Measurements from ENCODE around the gene ISM1.

Gene ISM1

DNA sequence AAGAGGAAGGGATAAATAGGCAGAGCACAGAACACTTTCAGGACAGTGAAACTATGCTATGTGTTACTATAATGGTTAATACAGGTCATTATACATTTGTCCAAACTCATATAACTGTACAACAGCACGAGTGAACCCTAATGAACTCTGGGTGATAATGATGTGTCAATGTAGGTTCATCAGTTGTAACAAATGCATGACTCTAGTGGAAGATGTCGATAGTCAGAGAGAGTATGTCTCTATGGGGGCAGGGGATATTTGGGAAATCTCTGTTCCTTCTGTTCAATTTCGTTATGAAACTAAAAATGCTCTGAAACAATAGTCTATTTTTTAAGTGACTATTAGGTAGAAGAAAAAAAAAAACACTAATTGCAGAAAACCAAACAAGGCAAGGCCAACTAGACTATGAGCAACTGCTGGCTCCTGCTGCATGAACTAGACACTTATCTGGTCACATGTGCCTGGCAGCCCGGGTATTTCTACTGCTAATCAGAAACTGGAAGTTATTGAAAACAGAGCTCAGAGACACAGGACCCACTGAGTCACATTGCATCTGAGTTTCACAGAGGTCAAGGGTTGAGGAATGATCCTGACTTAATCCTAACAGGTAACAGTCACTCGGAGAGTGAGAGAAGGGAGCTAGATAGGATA, 97.9 kb downstream of the ISM1 start:
- no peaks in the 10 kb centered on the region for H3K79me2 ChIP-seq (ENCODE audit: insufficient read depth, low read length)
- no peaks in the 10 kb centered on the region for H3K9me3 ChIP-seq (ENCODE audit: low read length)
- TF ChIP-seq EZH2 (IDR thresholded peaks at IDR 0.05; ENCODE audit: borderline replicate concordance, low read length) (no peak), CTCF (IDR thresholded peaks at IDR 0.05; ENCODE audit: low read length) (no peak)
- no peaks in the 10 kb centered on the region for H3K4me1 ChIP-seq (ENCODE audit: insufficient read depth, low read length, severe bottlenecking)
- H3K9ac ChIP-seq (ENCODE audit: low read length) = no peak overlapping the region
- no peaks in the 10 kb centered on the region for H3F3A ChIP-seq (ENCODE audit: insufficient read depth, low read length)
- H3K27me3 ChIP-seq (ENCODE audit: insufficient read depth, low read length) = peaks cover 2% of the 10 kb centered on the region; the same call in 1 of the 2 replicates
- no peaks in the 10 kb centered on the region for H3K9me2 ChIP-seq (ENCODE audit: low read depth, low read length)
- no peak overlapping the region for H2AFZ ChIP-seq (ENCODE audit: low read length)
- no peaks in the 10 kb centered on the region for H3K36me3 ChIP-seq (ENCODE audit: insufficient read depth, low read length)
- no peak overlapping the region for H3K4me2 ChIP-seq (ENCODE audit: low read length)
- H3K4me3 ChIP-seq (ENCODE audit: low read depth, low read length, poor library complexity, severe bottlenecking) = no peak overlapping the region
- no peaks in the 10 kb centered on the region for H4K20me1 ChIP-seq (ENCODE audit: insufficient read depth, low read length)
- H3K27ac ChIP-seq (ENCODE audit: low read depth, low read length, poor library complexity, severe bottlenecking) = no peak overlapping the region

- no peak overlapping the region for H3K9ac ChIP-seq (ENCODE audit: low read length)
- H3K27ac ChIP-seq (ENCODE audit: low read depth, low read length, poor library complexity, severe bottlenecking) = no peak overlapping the region
- TF ChIP-seq EZH2 (IDR thresholded peaks at IDR 0.05; ENCODE audit: borderline replicate concordance, low read length) (no peak), CTCF (IDR thresholded peaks at IDR 0.05; ENCODE audit: low read length) (no peak)
- no peak overlapping the region for H3K4me3 ChIP-seq (ENCODE audit: low read depth, low read length, poor library complexity, severe bottlenecking)
- no peak overlapping the region for H3K4me2 ChIP-seq (ENCODE audit: low read length)
- H3K27me3 ChIP-seq (ENCODE audit: insufficient read depth, low read length) = peaks cover 3% of the 10 kb centered on the region; the same call in 1 of the 2 replicates
- H3F3A ChIP-seq (ENCODE audit: insufficient read depth, low read length) = no peaks in the 10 kb centered on the region
- H3K9me2 ChIP-seq (ENCODE audit: low read depth, low read length) = no peaks in the 10 kb centered on the region
- H3K9me3 ChIP-seq (ENCODE audit: low read length) = no peaks in the 10 kb centered on the region
- no peaks in the 10 kb centered on the region for H3K4me1 ChIP-seq (ENCODE audit: insufficient read depth, low read length, severe bottlenecking)
- no peak overlapping the region for H2AFZ ChIP-seq (ENCODE audit: low read length)
- no peaks in the 10 kb centered on the region for H4K20me1 ChIP-seq (ENCODE audit: insufficient read depth, low read length)
- H3K79me2 ChIP-seq (ENCODE audit: insufficient read depth, low read length) = no peaks in the 10 kb centered on the region
- no peaks in the 10 kb centered on the region for H3K36me3 ChIP-seq (ENCODE audit: insufficient read depth, low read length)
Measured at GRCh38 chr20:13320702-13321101, 99.6 kb downstream of the ISM1 start.

DNA sequence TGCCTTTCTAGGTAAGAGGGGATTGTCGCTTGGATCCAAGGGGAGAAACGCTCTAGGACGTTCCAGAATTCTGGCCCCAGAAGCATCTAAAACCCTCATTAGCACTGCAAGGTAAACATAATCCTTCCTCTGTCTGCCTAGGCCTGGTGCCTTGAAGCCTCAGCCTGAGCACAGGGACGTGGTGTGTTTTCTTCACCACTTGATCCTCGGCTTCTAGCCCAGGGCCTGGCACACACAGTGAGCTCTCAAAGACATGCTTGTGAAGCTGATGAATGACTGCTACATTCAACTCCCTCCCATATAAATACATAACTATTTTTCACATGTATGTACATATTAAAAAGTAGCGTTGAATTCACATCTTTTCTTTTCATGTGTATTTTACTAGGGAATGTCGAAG, 100.3 kb downstream of the ISM1 start:
- H4K20me1 ChIP-seq (ENCODE audit: insufficient read depth, low read length) = no peaks in the 10 kb centered on the region
- no peak overlapping the region for H3K9ac ChIP-seq (ENCODE audit: low read length)
- no peaks in the 10 kb centered on the region for H3K79me2 ChIP-seq (ENCODE audit: insufficient read depth, low read length)
- peaks cover 3% of the 10 kb centered on the region; the same call in 1 of the 2 replicates for H3K27me3 ChIP-seq (ENCODE audit: insufficient read depth, low read length)
- H3K27ac ChIP-seq (ENCODE audit: low read depth, low read length, poor library complexity, severe bottlenecking) = no peak overlapping the region
- no peak overlapping the region for H3K4me3 ChIP-seq (ENCODE audit: low read depth, low read length, poor library complexity, severe bottlenecking)
- no peaks in the 10 kb centered on the region for H3F3A ChIP-seq (ENCODE audit: insufficient read depth, low read length)
- H2AFZ ChIP-seq (ENCODE audit: low read length) = no peak overlapping the region
- no peak overlapping the region for H3K4me2 ChIP-seq (ENCODE audit: low read length)
- H3K9me3 ChIP-seq (ENCODE audit: low read length) = no peaks in the 10 kb centered on the region
- H3K4me1 ChIP-seq (ENCODE audit: insufficient read depth, low read length, severe bottlenecking) = no peaks in the 10 kb centered on the region
- H3K9me2 ChIP-seq (ENCODE audit: low read depth, low read length) = no peaks in the 10 kb centered on the region
- TF ChIP-seq CTCF (IDR thresholded peaks at IDR 0.05; ENCODE audit: low read length) (no peak), EZH2 (IDR thresholded peaks at IDR 0.05; ENCODE audit: borderline replicate concordance, low read length) (no peak)
- no peaks in the 10 kb centered on the region for H3K36me3 ChIP-seq (ENCODE audit: insufficient read depth, low read length)
